H1 (cell line): ENCODE results near the gene ARHGAP15. TPM values are rescaled to one million over a fixed set of nuclear protein-coding genes. Genes with fewer than 3 reads are reported as not detected.

Experiments used
- CTCF ChIA-PET: fragments of 300-600 bp; sonication (Branson Sonifier 250); formaldehyde crosslinking; loops from one replicate; lab custom pipeline; 2021; ENCODE audit not compliant: partially characterized antibody; lab: Charles Lee
- POLR2A ChIA-PET: fragments of 300-600 bp; sonication (Branson Sonifier 250); formaldehyde crosslinking; loops from one replicate; lab custom pipeline; 2021; ENCODE audit warnings: inconsistent platforms; ENCODE audit not compliant: partially characterized antibody; lab: Charles Lee
- DNase-seq, 2 experiments: peaks; one replicate each; pipeline versions ENCODE4 v3.0.0 to v3.0.0-alpha.2; 2010 to 2022; ENCODE audit warnings: low spot score in 2 of 2, low read depth in 1 of 2, mixed read lengths in 1 of 2
- FAIRE-seq: peaks from 2 replicates; lab custom pipeline; 2011; peaks lifted over from hg19 to GRCh38; lab: Jason Lieb, UNC
- H2AFZ ChIP-seq: 2 replicates; pipeline ENCODE4 v1.8.1; 2012; ENCODE audit warnings: low read length, inconsistent platforms
- H2AK5ac ChIP-seq: 2 replicates; pipeline ENCODE4 v1.6.1; 2013; ENCODE audit warnings: low read depth, low read length
- H2BK120ac ChIP-seq: replicated peaks from 2 replicates; pipeline ENCODE3; 2013; ENCODE audit warnings: low read depth, low read length, inconsistent platforms
- H2BK12ac ChIP-seq: 2 replicates; pipeline ENCODE4 v1.6.1; 2013; ENCODE audit warnings: low read depth, low read length
- H2BK15ac ChIP-seq: 2 replicates; pipeline ENCODE4 v1.6.1; 2013; ENCODE audit warnings: low read length
- H2BK20ac ChIP-seq: 2 replicates; pipeline ENCODE4 v1.6.1; 2013; ENCODE audit warnings: low read length
- H2BK5ac ChIP-seq: 2 replicates; pipeline ENCODE4 v1.6.1; 2013; ENCODE audit warnings: low read depth, low read length
- H3K14ac ChIP-seq: 2 replicates; pipeline ENCODE4 v1.6.1; 2013; ENCODE audit warnings: inconsistent platforms; ENCODE audit not compliant: insufficient read length
- H3K18ac ChIP-seq: 2 replicates; pipeline ENCODE4 v1.6.1; 2013; ENCODE audit warnings: low read length; ENCODE audit errors: extremely low read depth
- H3K23ac ChIP-seq: 2 replicates; pipeline ENCODE4 v1.6.1; 2013; ENCODE audit warnings: inconsistent platforms; ENCODE audit not compliant: insufficient read length
- H3K23me2 ChIP-seq: 2 replicates; pipeline ENCODE4 v1.6.1; 2013; ENCODE audit warnings: low read depth, low read length
- H3K27ac ChIP-seq: 2 replicates; pipeline ENCODE4 v1.6.1; 2011; ENCODE audit warnings: low read depth, low read length, inconsistent platforms
- H3K27me3 ChIP-seq, 4 experiments: replicated peaks in 1 of 4; 1 replicate in 1 of 4; 2 replicates in 3 of 4; pipeline versions ENCODE4 v1.6.1 to v1.8.1; 2011 to 2013; ENCODE audit warnings: low read length in 3 of 4, mild to moderate bottlenecking in 3 of 4, inconsistent platforms in 2 of 4, mixed read lengths in 2 of 4, moderate library complexity in 1 of 4; ENCODE audit not compliant: control insufficient read depth in 3 of 4, insufficient read depth in 3 of 4; ENCODE audit errors: extremely low read depth in 1 of 4
- H3K36me3 ChIP-seq, 4 experiments: 2 replicates each; pipeline versions ENCODE4 v1.6.1 to v1.8.1; 2011 to 2013; ENCODE audit warnings: mild to moderate bottlenecking in 4 of 4, low read length in 3 of 4, moderate library complexity in 2 of 4, control low read depth in 1 of 4, inconsistent platforms in 1 of 4; ENCODE audit not compliant: insufficient read depth in 4 of 4, control insufficient read depth in 2 of 4
- H3K4ac ChIP-seq: replicated peaks from 2 replicates; pipeline ENCODE3; 2013; ENCODE audit warnings: low read length, low read depth, mixed read lengths, inconsistent platforms; ENCODE audit not compliant: insufficient read length
- H3K4me1 ChIP-seq, 4 experiments: replicated peaks in 1 of 4; 1 replicate in 1 of 4; 2 replicates in 3 of 4; pipeline versions ENCODE4 v1.6.1 to v1.8.1; 2011 to 2013; ENCODE audit warnings: low read length in 3 of 4, inconsistent platforms in 2 of 4, mixed read lengths in 1 of 4; ENCODE audit not compliant: insufficient read depth in 4 of 4, control insufficient read depth in 3 of 4
- H3K4me2 ChIP-seq, 2 experiments: 2 replicates each; pipeline versions ENCODE4 v1.6.1 to v1.8.1; 2011 to 2013; ENCODE audit warnings: low read depth in 2 of 2, low read length in 2 of 2, control low read depth in 1 of 2, inconsistent platforms in 1 of 2, mild to moderate bottlenecking in 1 of 2; ENCODE audit not compliant: insufficient read depth in 1 of 2
- H3K4me3 ChIP-seq, 4 experiments: fragments of 200-600, 300-600 bp in 1 of 4; sonication (generic), shearing (Covaris generic), sonication (Bioruptor Twin) in 1 of 4; 2 replicates each; pipeline versions ENCODE4 v1.5.1 to v1.8.1; 2011 to 2016; ENCODE audit warnings: low read length in 4 of 4, low read depth in 3 of 4, control low read depth in 2 of 4, inconsistent platforms in 2 of 4, mild to moderate bottlenecking in 2 of 4, mixed read lengths in 1 of 4, moderate library complexity in 1 of 4; ENCODE audit not compliant: insufficient read depth in 2 of 4; ENCODE audit errors: extremely low read depth in 1 of 4
- H3K56ac ChIP-seq: replicated peaks from 2 replicates; pipeline ENCODE3; 2013; ENCODE audit warnings: low read depth, mild to moderate bottlenecking, mixed read lengths, low read length, inconsistent platforms; ENCODE audit not compliant: insufficient read length
- H3K79me1 ChIP-seq: 2 replicates; pipeline ENCODE4 v1.6.1; 2013; ENCODE audit warnings: low read depth, low read length, control low read depth
- H3K79me2 ChIP-seq, 2 experiments: 2 replicates each; pipeline versions ENCODE4 v1.6.1 to v1.8.1; 2012 to 2013; ENCODE audit warnings: low read length in 2 of 2, mild to moderate bottlenecking in 2 of 2, inconsistent platforms in 1 of 2; ENCODE audit not compliant: insufficient read depth in 2 of 2, control insufficient read depth in 1 of 2
- H3K9ac ChIP-seq, 4 experiments: replicated peaks in 1 of 4; 1 replicate in 1 of 4; 2 replicates in 3 of 4; pipeline versions ENCODE4 v1.6.1 to v1.8.1; 2011 to 2013; ENCODE audit warnings: low read depth in 3 of 4, low read length in 3 of 4, control low read depth in 2 of 4, mild to moderate bottlenecking in 2 of 4, moderate library complexity in 2 of 4, inconsistent platforms in 1 of 4; ENCODE audit errors: extremely low read depth in 1 of 4
- H3K9me3 ChIP-seq, 2 experiments: 2 replicates each; pipeline versions ENCODE4 v1.6.1 to v1.8.1; 2012 to 2013; ENCODE audit warnings: mild to moderate bottlenecking in 2 of 2, moderate library complexity in 2 of 2, control low read depth in 1 of 2, inconsistent platforms in 1 of 2, low read depth in 1 of 2, low read length in 1 of 2, mixed read lengths in 1 of 2; ENCODE audit not compliant: insufficient read depth in 2 of 2
- H4K20me1 ChIP-seq, 2 experiments: replicated peaks in 1 of 2; 2 replicates each; pipeline versions ENCODE3 to v1.8.1; 2011 to 2013; ENCODE audit warnings: inconsistent platforms in 2 of 2, low read length in 2 of 2, mild to moderate bottlenecking in 1 of 2; ENCODE audit not compliant: insufficient read depth in 2 of 2, control insufficient read depth in 1 of 2
- H4K5ac ChIP-seq: 2 replicates; pipeline ENCODE4 v1.6.1; 2013; ENCODE audit warnings: low read length, low read depth, mixed read lengths, inconsistent platforms; ENCODE audit not compliant: insufficient read length
- H4K8ac ChIP-seq: 2 replicates; pipeline ENCODE4 v1.8.0; 2013; ENCODE audit warnings: mild to moderate bottlenecking, moderate library complexity, low read length, inconsistent platforms; ENCODE audit not compliant: insufficient read depth; ENCODE audit errors: extremely low read depth
- H4K91ac ChIP-seq: replicated peaks from 2 replicates; pipeline ENCODE3; 2013; ENCODE audit warnings: low read length, mixed read lengths, inconsistent platforms; ENCODE audit not compliant: insufficient read length
- CTCF ChIP-seq, 3 experiments: IDR thresholded peaks; 1 replicate in 2 of 3; 2 replicates in 1 of 3; pipeline versions ENCODE4 v1.5.1 to v1.6.1; 2011; ENCODE audit warnings: low read length in 3 of 3, mild to moderate bottlenecking in 3 of 3, inconsistent platforms in 2 of 3, low read depth in 1 of 3, moderate library complexity in 1 of 3; ENCODE audit not compliant: insufficient read depth in 1 of 3; ENCODE audit errors: control extremely low read depth in 1 of 3
- POU5F1 ChIP-seq: IDR thresholded peaks from 2 replicates; pipeline ENCODE4 v1.6.1; 2011; ENCODE audit warnings: low read depth, mild to moderate bottlenecking, low read length, moderate library complexity
- RAD21 ChIP-seq, 2 experiments: IDR thresholded peaks in 1 of 2; conservative IDR thresholded peaks in 1 of 2; 2 replicates each; pipeline ENCODE4 v1.6.1; 2011; ENCODE audit warnings: low read depth in 2 of 2, low read length in 2 of 2, improper control_type of control experiment in 1 of 2, inconsistent platforms in 1 of 2, mild to moderate bottlenecking in 1 of 2, moderate library complexity in 1 of 2
- TEAD4 ChIP-seq: IDR thresholded peaks from 2 replicates; pipeline ENCODE4 v1.6.1; 2012; ENCODE audit warnings: low read depth, low read length, inconsistent platforms, mixed read lengths
- WGBS, 2 experiments: shearing (Covaris generic) in 1 of 2; methylation state at CpG; one replicate each; pipeline versions ENCODE4 v1.1.6 to v1.1.7; 2013 to 2015; ENCODE audit warnings: low lambda C conversion rate in 2 of 2, mixed read lengths in 2 of 2, inconsistent platforms in 1 of 2, low coverage in 1 of 2, missing lambda C conversion rate in 1 of 2; ENCODE audit not compliant: insufficient replicate concordance in 2 of 2, insufficient coverage in 1 of 2, insufficient read length in 1 of 2; ENCODE audit errors: extremely low coverage in 1 of 2, missing lambda C conversion rate in 1 of 2; 5-methylcytosine and 5-hydroxymethylcytosine counted together
- polyA plus RNA-seq, 7 experiments: library from polyadenylated mRNA; depleted of rRNA in 3 of 7; stranded (reverse) in 5 of 7; unstranded in 2 of 7; fragments of >200 nt in 5 of 7; fragments of 200-250 nt in 2 of 7; gene quantifications; 1 replicate in 5 of 7; 2 replicates in 1 of 7; 4 replicates in 1 of 7; pipeline versions ENCODE4 v1.2.1 to v1.2.3, GENCODE V29; 2011 to 2013; ENCODE audit warnings: missing spikeins in 2 of 7, mixed read lengths in 2 of 7
- total RNA-seq: library from RNA; stranded (reverse); fragmentation: NEBNext Ultra II Directional; extraction: Animal tissue kit (Norgen Biotek cat#: 25700); gene quantifications from 2 replicates; pipeline ENCODE4 v1.2.1, GENCODE V29; 2021

ARHGAP15 gene
- total and polyA plus RNA-seq, 2 of the 8 experiments (the other 6 are each of a cell fraction or from before 2014, with no cell fraction given), result not detected

GRCh38 chr2:143171817-143172216, 42.6 kb downstream of the ARHGAP15 start:
- POLR2A ChIA-PET, result no interaction called here

More at GRCh38 chr2:143171817-143172216, 42.6 kb downstream of the ARHGAP15 start:
- H3K79me1 ChIP-seq, result no peaks in the 10 kb centered on the region
- H3K9me3 ChIP-seq, result no peaks in the 10 kb centered on the region
- H2BK5ac ChIP-seq, result no peak overlapping the region
- no peak overlapping the region for H2BK20ac ChIP-seq
- no peak overlapping the region for H2AFZ ChIP-seq
- H2BK12ac ChIP-seq, result no peak overlapping the region
- no peak overlapping the region for H3K4me2 ChIP-seq
- H3K4me1 ChIP-seq, result no peaks in the 10 kb centered on the region
- no peaks in the 10 kb centered on the region for H4K20me1 ChIP-seq
- H3K9ac ChIP-seq, result no peak overlapping the region
- no peaks in the 10 kb centered on the region for H3K23me2 ChIP-seq
- no peaks in the 10 kb centered on the region for H3K27me3 ChIP-seq
- H3K14ac ChIP-seq, result no peak overlapping the region
- no peaks in the 10 kb centered on the region for H3K36me3 ChIP-seq
- no peak overlapping the region for H3K4ac ChIP-seq
- H4K8ac ChIP-seq, result no peak overlapping the region
- H3K18ac ChIP-seq, result no peak overlapping the region
- CTCF ChIA-PET, result interaction anchor here (0.6 to 5.3 kb wide), 15 partner anchors 9 to 180 kb away, joined by 3 to 61 read pairs (median 4); no protein-coding TSS in a partner anchor
- H2BK15ac ChIP-seq, result no peak overlapping the region
- H3K27ac ChIP-seq, result no peak overlapping the region
- H3K4me3 ChIP-seq, result no peak overlapping the region
- H2AK5ac ChIP-seq, result no peak overlapping the region
- H3K56ac ChIP-seq, result no peak overlapping the region
- FAIRE-seq, result no peak
- no peak overlapping the region for H4K91ac ChIP-seq
- no peak overlapping the region for H4K5ac ChIP-seq
- peak; percentile 63 to 69 for TF ChIP-seq RAD21 (IDR thresholded peaks at IDR 0.05 in 1 of 2, conservative IDR thresholded peaks at IDR 0.05 in 1 of 2; ENCODE audit: low read depth in 2 of 2, low read length in 2 of 2)
- TF ChIP-seq POU5F1, result no peak
- peak in 2 of 3 experiments; percentile 49 to 56; a peak in 2 of 4 replicates for TF ChIP-seq CTCF (IDR thresholded peaks at IDR 0.05; ENCODE audit: control extremely low read depth in 1 of 3, insufficient read depth in 1 of 3, low read depth in 1 of 3, low read length in 3 of 3)
- TF ChIP-seq TEAD4, result peak; percentile 90
- no peak overlapping the region for H3K23ac ChIP-seq
- H2BK120ac ChIP-seq, result no peak overlapping the region
- 63% methylated on average over 2 of the region's 2 CpGs; no CpG with 5 or more reads in 1 of the 2 experiments for WGBS, 2 experiments
- no peak for DNase-seq
- H3K79me2 ChIP-seq, result no peaks in the 10 kb centered on the region
